Smooth muscle cell (in vitro differentiated cells): Measurements from ENCODE around the gene DNAH3. TPM values are rescaled to one million over a fixed set of nuclear protein-coding genes. Genes with fewer than 3 reads are reported as not detected.

Experiments
- DNase-seq: peaks from one replicate; lab custom pipeline; 2025; ENCODE audit not compliant: unreplicated experiment; lab: John Stamatoyannopoulos, UW
- H2AFZ ChIP-seq: fragments of 200-600 bp; sonication (generic); 2 replicates; pipeline ENCODE4 v1.6.0; 2016; ENCODE audit warnings: antibody characterized with exemption, low read depth, mild to moderate bottlenecking
- H3F3A ChIP-seq: fragments of 200-600 bp; sonication (generic); 2 replicates; pipeline ENCODE4 v1.6.0; 2017; ENCODE audit warnings: antibody characterized with exemption, low read depth
- H3K27ac ChIP-seq: fragments of 200-600 bp; sonication (generic); 2 replicates; pipeline ENCODE4 v1.5.1; 2016; ENCODE audit warnings: low read depth, mild to moderate bottlenecking
- H3K27me3 ChIP-seq: fragments of 200-600 bp; sonication (generic); 2 replicates; pipeline ENCODE4 v1.6.1; 2016; ENCODE audit warnings: low read depth, mild to moderate bottlenecking
- H3K36me3 ChIP-seq: fragments of 200-600 bp; sonication (generic); 2 replicates; pipeline ENCODE4 v1.5.1; 2016; ENCODE audit warnings: low read depth
- H3K4me1 ChIP-seq: fragments of 200-600 bp; sonication (generic); 2 replicates; pipeline ENCODE4 v1.5.1; 2016; ENCODE audit warnings: low read depth
- H3K4me2 ChIP-seq: fragments of 200-600 bp; sonication (generic); 2 replicates; pipeline ENCODE4 v1.6.0; 2016; ENCODE audit warnings: mild to moderate bottlenecking
- H3K4me3 ChIP-seq: fragments of 200-600 bp; sonication (generic); 2 replicates; pipeline ENCODE4 v1.5.1; 2016; ENCODE audit warnings: mild to moderate bottlenecking
- H3K79me2 ChIP-seq: fragments of 200-600 bp; sonication (generic); 2 replicates; pipeline ENCODE4 v1.6.0; 2016; ENCODE audit warnings: low read depth, mild to moderate bottlenecking
- H3K9ac ChIP-seq: fragments of 200-600 bp; sonication (generic); 2 replicates; pipeline ENCODE4 v1.6.0; 2016; ENCODE audit warnings: low read depth
- H3K9me3 ChIP-seq: fragments of 200-600 bp; sonication (generic); replicated peaks from 2 replicates; pipeline ENCODE4 v1.5.1; 2016; ENCODE audit warnings: low read depth
- H4K20me1 ChIP-seq: fragments of 200-600 bp; sonication (generic); 2 replicates; pipeline ENCODE4 v1.6.0; 2016; ENCODE audit warnings: low read depth
- WGBS: methylation state at CpG from one replicate; pipeline ENCODE4 v1.1.7; 2016; ENCODE audit warnings: low lambda C conversion rate; 5-methylcytosine and 5-hydroxymethylcytosine counted together
- polyA plus RNA-seq: library from polyadenylated mRNA; unstranded; fragments of >200 nt; fragmentation: Nextera tagmentation; extraction: Ambion mirVana; gene quantifications from 2 replicates; pipeline ENCODE4 v1.2.1, GENCODE V29; 2016
- total RNA-seq: library from RNA; depleted of rRNA; stranded (reverse); fragments of >200 nt; gene quantifications from 2 replicates; pipeline ENCODE4 v1.2.3, GENCODE V29; 2014
- TF ChIP-seq, protein P1 (sequence below): fragments of 200-600 bp; sonication (generic); IDR thresholded peaks from 2 replicates; pipeline ENCODE4 v1.5.1; 2017; ENCODE audit warnings: borderline replicate concordance, mild to moderate bottlenecking, antibody characterized with exemption; ENCODE audit not compliant: insufficient read depth, poor library complexity, severe bottlenecking

The DNAH3 gene
- total and polyA plus RNA-seq, 2 experiments from 2014 or later: not detected

DNA sequence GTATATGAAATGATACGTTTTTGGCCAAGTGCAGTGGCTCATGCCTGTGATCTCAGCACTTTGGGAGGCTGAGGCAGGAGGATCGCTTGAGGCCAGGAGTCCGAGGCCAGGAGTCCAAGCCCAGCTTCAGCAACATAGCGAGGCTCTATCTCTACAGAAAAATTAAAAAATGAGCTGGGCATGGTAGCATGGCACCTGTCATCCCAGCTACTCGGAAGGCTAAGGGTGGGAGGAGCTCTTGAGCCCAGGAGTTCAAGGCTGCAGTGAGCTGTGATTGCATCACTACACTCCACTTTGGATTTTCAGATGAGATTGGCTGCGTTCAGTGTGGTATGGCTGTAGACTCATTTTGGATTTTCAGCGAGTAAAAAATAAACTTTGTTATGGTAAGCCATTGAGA lies 112.4 kb downstream of the DNAH3 start:
- Histone ChIP-seq H3K27ac (no peak overlapping the region), H3K79me2 (no peaks in the 10 kb centered on the region), H4K20me1 (no peaks in the 10 kb centered on the region), H3K4me3 (no peak overlapping the region), H2AFZ (no peak overlapping the region), H3K36me3 (no peaks in the 10 kb centered on the region), H3K9ac (no peak overlapping the region), H3K4me2 (no peak overlapping the region), H3K4me1 (no peaks in the 10 kb centered on the region), H3K9me3 (no peaks in the 10 kb centered on the region), H3F3A (no peaks in the 10 kb centered on the region), H3K27me3 (no peaks in the 10 kb centered on the region)
- TF ChIP-seq, protein P1, sequence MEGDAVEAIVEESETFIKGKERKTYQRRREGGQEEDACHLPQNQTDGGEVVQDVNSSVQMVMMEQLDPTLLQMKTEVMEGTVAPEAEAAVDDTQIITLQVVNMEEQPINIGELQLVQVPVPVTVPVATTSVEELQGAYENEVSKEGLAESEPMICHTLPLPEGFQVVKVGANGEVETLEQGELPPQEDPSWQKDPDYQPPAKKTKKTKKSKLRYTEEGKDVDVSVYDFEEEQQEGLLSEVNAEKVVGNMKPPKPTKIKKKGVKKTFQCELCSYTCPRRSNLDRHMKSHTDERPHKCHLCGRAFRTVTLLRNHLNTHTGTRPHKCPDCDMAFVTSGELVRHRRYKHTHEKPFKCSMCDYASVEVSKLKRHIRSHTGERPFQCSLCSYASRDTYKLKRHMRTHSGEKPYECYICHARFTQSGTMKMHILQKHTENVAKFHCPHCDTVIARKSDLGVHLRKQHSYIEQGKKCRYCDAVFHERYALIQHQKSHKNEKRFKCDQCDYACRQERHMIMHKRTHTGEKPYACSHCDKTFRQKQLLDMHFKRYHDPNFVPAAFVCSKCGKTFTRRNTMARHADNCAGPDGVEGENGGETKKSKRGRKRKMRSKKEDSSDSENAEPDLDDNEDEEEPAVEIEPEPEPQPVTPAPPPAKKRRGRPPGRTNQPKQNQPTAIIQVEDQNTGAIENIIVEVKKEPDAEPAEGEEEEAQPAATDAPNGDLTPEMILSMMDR: no peak
- DNase-seq: no peak
- 88% methylated on average over 7 of the region's 7 CpGs for WGBS

DNA sequence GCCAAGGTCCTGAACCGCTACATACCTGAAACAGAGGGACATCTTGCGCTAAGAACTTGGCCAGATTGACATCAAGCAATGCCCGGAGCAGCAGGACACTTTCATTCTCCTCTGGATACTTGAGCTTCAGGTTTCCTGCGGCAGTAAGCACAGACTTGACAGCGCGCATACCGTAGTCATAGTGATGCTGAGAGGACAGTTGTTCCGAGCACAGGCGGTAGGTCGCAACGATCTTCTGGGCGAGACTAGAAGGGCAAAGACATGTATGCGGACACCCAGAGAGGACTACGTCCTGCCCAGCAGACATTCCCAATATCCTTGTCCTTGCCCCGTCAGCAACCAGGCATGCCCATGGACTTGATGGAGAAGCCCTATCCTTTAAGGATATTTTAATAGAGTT lies 112.9 kb downstream of the DNAH3 start:
- no peak overlapping the region for H3K4me3 ChIP-seq
- H3F3A ChIP-seq: no peaks in the 10 kb centered on the region
- H3K4me1 ChIP-seq: no peaks in the 10 kb centered on the region
- WGBS: 89% methylated on average over 15 of the region's 15 CpGs
- no peaks in the 10 kb centered on the region for H3K36me3 ChIP-seq
- H2AFZ ChIP-seq: no peak overlapping the region
- H3K27me3 ChIP-seq: no peaks in the 10 kb centered on the region
- H3K9ac ChIP-seq: no peak overlapping the region
- H4K20me1 ChIP-seq: no peaks in the 10 kb centered on the region
- no peaks in the 10 kb centered on the region for H3K79me2 ChIP-seq
- no peak overlapping the region for H3K27ac ChIP-seq
- TF ChIP-seq, protein P1: no peak
- no peak for DNase-seq
- H3K4me2 ChIP-seq: no peak overlapping the region
- H3K9me3 ChIP-seq: no peaks in the 10 kb centered on the region

DNA sequence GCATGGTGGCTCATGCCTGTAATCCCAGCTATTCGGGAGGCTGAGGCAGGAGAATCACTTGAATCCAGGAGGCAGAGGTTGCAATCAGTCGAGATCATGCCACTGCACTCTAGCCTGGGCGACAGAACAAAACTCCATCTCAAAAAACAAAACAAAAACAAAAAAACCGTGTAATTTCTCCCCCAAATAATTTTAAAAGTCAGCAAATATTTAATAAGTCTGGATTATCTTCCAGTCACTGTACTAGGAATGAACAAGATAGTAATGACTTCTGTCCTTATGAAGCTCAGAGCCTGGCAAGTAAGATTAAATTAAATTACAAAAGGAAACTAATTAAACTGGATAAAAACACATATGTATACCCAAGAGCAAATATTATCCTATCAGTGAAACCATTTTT lies 113.5 kb downstream of the DNAH3 start:
- Histone ChIP-seq H4K20me1 (no peaks in the 10 kb centered on the region), H3F3A (no peaks in the 10 kb centered on the region), H3K36me3 (no peaks in the 10 kb centered on the region), H2AFZ (no peak overlapping the region), H3K9ac (no peak overlapping the region), H3K4me2 (no peak overlapping the region), H3K9me3 (no peaks in the 10 kb centered on the region), H3K79me2 (no peaks in the 10 kb centered on the region), H3K27ac (no peak overlapping the region), H3K4me3 (no peak overlapping the region), H3K4me1 (no peaks in the 10 kb centered on the region), H3K27me3 (no peaks in the 10 kb centered on the region)
- 80% methylated on average over 4 of the region's 4 CpGs for WGBS
- no peak for DNase-seq
- TF ChIP-seq, protein P1: no peak

DNA sequence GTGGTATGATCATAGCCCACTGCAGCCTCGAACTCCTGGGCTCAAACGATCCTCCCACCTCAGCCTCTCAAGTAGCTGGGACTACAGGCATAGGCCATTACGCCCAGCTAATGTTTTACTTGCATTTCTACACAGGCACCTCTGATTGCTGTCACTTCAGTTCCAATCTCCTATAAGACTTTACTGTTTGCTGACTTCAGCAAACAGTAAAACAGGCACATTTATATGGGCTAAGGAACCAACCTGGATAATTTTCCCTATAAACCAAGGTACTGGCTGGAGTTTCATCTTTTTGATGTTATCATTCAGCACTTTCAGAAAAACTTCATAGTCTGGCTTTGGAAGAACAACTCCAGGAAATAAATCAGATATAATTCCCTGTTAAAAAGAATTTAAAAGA lies 114.2 kb downstream of the DNAH3 start:
- 89% methylated on average over 3 of the region's 3 CpGs for WGBS
- Histone ChIP-seq H3K36me3 (no peaks in the 10 kb centered on the region), H3F3A (no peaks in the 10 kb centered on the region), H3K9ac (no peak overlapping the region), H4K20me1 (no peaks in the 10 kb centered on the region), H3K4me3 (no peak overlapping the region), H3K79me2 (no peaks in the 10 kb centered on the region), H3K27ac (no peak overlapping the region), H3K9me3 (no peaks in the 10 kb centered on the region), H3K4me1 (no peaks in the 10 kb centered on the region), H3K27me3 (no peaks in the 10 kb centered on the region), H2AFZ (no peak overlapping the region), H3K4me2 (no peak overlapping the region)
- no peak for DNase-seq
- TF ChIP-seq, protein P1: no peak
